GM19372 (cell line): ENCODE results near the gene LZTS2.
A peak's percentile ranks its signal among the peaks of the same experiment; 100 is the strongest.

ENCODE experiments used
- ATAC-seq: cut with Tn5 transposase; IDR thresholded peaks from one replicate; pipeline ENCODE4 v1.9.1; 2021; ENCODE audit warnings: mild to moderate bottlenecking, low read depth, moderate library complexity; ENCODE audit not compliant: unreplicated experiment

The LZTS2 gene

GRCh38 chr10:101047961-101048892 is 48.6 kb downstream of the LZTS2 start:
- no peak for ATAC-seq

- ATAC-seq, result peak; percentile 54
Observed at GRCh38 chr10:101050208-101051069, 50.8 kb downstream of the LZTS2 start.

DNA sequence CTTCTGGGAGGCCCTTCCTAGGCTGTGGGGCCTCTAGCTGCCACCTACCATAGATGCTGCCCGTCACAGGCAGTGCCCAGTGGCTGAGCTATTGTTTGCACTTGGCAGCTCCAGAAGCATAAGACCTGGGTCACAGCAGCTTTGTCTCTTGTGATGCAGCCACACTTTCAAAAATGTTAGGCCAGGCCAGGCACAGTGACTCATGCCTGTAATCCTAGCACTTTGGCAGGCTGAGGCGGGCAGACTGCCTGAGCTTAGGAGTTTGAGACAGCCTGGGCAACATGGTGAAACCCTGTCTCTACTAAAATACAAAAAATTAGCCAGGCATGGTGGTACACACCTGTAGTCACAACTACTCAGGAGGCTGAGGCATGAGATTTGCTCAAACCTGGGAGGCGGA is 52.7 kb downstream of the LZTS2 start:
- no peak for ATAC-seq

- no peak for ATAC-seq
Observed at GRCh38 chr10:101053516-101053915, 53.9 kb downstream of the LZTS2 start.

DNA sequence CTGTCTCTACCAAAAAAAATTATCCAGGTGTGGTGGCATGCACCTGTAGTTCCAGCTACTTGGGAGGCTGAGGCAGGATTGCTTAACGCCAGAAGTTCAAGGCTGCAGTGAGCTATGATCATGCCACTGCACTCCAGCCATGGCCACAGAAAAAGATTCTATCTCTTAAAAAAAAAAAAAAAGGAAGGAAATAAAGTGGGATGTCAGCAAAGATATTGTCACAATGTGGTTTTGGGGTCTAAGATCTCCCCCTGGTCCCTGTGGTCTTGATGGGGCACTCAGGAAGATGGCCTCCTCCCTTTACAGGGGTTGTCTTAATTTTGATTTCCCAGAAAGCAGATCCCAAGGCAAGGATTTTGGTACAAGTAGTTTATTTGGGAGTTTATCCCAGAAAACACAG is 54.7 kb downstream of the LZTS2 start:
- no peak for ATAC-seq

DNA sequence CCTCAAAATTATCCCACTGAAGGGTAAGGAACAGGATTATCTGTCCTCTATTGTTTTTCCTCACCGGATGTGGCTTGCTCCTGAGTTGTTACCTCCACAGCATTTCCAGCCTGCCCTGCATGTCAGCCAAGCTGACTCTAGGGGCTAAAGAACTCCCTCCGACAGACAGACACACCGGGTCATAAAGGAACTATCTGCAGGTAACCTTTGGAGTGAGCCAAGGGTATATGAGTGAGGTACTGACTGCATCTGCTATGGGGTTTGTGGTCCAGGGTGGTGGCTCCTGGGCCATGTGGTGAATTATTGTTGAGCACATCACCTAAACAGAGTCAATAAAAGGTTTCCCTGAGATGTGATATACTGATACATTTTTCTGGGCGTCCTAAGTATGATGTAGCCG is 55.3 kb downstream of the LZTS2 start:
- no peak for ATAC-seq

GRCh38 chr10:101055411-101055810 is 55.8 kb downstream of the LZTS2 start:
- no peak for ATAC-seq

- no peak for ATAC-seq
Observed at GRCh38 chr10:101056365-101057151, 57.0 kb downstream of the LZTS2 start.
